Skin epidermis (tissue), 12 donors: ENCODE data around the gene LGR6.

ENCODE experiments used
- H3K27ac ChIP-seq, 21 experiments: fragments of 200-600 bp; sonication (generic) in 11 of 21; one replicate each; pipeline ENCODE4 v1.5.0; 2020; ENCODE audit warnings: mild to moderate bottlenecking in 3 of 21, inconsistent platforms in 2 of 21, moderate library complexity in 2 of 21
- H3K4me3 ChIP-seq, 7 experiments: fragments of 200-600 bp; sonication (generic) in 2 of 7; one replicate each; pipeline ENCODE4 v1.5.0; 2020; ENCODE audit warnings: inconsistent platforms in 2 of 7, mild to moderate bottlenecking in 2 of 7, moderate library complexity in 1 of 7

Gene LGR6

DNA sequence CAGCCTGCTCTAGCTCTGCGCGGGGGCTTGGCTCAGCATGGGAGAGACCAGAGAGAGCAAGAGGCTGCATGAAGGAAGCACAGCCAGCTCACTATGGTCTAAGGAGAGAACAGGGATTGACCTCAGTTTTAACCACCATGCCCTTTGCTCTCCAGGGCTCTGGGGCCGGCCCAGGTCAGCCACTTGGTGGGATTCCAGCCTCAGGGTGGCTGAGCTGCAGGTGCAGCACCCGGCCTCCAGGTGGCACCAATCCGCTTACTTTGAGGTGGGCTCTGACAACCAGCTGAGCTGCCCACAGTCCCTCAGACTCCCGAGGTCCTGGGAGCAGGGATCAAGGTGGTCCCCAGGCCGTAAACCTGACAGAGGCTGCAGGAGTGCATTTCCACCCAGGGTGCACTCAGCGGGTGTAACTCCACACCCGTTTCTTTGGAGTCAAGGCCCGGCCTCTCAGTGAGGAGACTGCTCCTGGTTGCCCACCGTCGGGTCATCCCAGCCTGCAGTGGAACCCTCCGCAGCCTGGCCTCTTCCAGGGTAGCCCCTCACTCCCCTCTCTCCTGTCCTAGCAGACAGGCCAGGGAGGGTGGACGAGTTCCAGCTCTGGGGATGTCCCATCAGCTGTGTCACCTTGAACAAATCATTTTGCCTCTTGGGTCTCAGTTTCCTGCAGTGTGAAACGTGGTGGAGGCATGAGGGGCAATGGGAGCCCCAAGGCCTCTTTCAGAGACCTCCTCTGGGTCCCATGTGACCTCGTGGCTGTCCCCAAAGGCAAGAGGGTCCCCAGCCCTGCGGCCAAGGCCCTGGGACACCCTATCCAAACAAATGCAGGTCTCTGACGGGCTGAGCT is 607 bp upstream of the LGR6 start:
- Histone ChIP-seq H3K4me3 (peak overlapping the region in 4 of 7 experiments; percentile 16 to 43 (median 35)), H3K27ac (peak overlapping the region in 1 of 21 experiments; percentile 63)

DNA sequence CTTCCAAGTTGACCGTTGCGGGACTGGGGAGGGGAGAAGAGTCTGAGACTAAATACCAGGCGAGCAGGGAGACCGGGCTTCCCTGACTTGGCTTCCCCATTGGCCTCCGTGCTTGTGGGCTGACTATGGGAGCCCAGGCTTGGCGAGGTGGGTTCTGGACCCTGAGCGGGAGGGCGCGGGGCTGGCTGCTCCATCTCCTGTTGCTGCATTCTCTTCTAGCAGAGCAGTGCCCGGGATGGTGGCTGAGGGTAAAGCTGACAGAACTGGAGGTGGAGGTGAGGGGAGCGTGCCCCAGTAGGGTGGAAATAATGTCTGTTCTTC is 689 bp downstream of the LGR6 start:
- Histone ChIP-seq H3K4me3 (peak overlapping the region in 4 of 7 experiments; percentile 16 to 43 (median 35)), H3K27ac (peak overlapping the region in 1 of 21 experiments; percentile 63)

DNA sequence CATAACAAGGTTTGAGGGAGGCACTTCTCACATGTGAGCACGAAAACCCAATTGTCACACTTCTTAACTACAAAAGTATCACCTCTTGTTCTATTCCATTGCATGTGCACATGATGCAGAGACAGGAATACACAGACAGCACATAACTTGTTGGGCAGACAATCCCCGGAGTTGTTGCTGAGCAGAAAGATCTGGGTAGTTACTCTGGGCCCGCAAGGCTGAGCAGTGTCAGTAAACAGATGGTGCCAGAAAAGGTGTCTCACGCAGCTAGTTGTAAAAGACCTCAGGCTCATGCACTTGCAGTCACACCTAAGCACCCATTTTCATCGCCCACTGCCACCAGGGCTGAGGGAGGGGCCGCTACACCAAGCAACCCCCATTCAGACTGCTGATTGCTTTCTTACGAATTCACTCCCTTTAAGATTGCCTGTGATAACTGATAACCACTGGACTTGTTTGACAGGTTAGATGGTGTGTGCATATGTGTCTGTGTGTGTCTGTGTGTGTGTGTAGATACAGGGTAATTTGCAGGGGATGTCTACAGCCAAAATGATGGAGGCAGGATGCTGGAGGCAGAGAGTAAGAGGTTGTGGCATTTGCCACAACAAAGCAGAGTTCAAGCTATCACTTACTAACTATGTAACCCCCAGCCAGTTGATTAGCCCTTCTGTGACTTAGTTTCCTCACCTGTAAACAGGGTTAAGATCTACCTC is 4.2 kb downstream of the LGR6 start:
- Histone ChIP-seq H3K4me3 (no peak overlapping the region), H3K27ac (peak overlapping the region in 1 of 21 experiments; percentile 72)

DNA sequence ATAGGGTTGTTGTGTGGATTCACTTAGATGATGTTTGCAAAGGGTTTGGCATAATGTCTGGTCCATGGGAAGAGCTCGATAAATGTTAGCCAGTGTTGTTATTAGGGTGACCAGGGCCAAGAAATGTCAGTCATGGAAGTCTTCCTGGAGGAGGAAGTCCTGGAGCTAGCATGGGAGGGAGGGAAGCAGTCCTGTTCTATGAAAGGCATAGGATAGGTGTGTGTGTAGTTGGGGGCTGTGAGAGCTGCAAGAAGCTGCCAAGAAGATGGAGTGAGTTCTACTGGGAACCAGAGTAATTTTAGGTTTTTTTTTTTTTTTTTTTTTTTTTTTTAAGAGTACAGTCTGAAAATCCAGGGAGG is 4.7 kb downstream of the LGR6 start:
- H3K27ac ChIP-seq: peak overlapping the region in 1 of 21 experiments; percentile 72
- H3K4me3 ChIP-seq: no peak overlapping the region

DNA sequence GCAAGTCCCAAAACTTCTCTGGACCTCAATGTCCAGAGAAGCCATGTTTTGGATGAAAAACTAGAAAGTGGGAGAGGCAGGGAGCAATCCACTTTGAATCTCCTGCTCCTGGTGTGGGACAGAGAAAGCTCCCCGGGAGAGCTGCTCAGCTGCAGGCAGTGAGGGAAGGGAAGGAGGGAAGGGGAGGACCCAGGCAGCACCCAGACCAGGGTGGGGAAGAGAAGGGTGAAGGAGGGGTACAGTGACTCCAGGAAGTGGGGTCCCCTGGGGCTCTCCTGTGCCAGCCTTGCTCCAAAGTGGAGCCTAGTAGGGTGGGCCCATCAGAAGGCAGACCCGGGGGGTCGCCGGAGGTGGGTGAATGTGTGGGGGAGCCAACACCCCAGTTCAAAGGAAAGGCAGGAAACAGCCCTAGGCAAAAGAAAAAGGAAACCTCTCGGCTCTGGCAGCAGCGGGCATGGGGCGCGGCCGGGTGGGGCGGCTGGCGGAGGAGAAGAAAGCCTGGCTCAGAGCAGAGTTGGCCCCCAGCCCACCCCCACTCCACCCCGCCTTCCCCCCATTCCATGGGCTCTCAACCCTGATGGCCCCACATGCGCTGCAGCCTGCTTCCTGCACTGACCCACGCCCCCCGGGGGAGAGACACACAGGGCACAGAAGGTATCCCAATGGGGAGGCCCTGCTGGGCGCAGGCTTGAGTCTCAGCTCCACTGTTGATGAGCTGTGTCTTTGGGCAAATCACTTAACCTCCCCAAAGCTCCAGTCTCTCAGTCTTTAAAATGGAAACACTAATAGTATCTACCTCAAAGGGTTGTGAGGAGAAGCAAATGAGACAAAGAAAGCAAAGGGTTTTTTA is 5.7 kb downstream of the LGR6 start:
- Histone ChIP-seq H3K4me3 (no peak overlapping the region), H3K27ac (peak overlapping the region in 6 of 21 experiments; percentile 3 to 72 (median 38))

DNA sequence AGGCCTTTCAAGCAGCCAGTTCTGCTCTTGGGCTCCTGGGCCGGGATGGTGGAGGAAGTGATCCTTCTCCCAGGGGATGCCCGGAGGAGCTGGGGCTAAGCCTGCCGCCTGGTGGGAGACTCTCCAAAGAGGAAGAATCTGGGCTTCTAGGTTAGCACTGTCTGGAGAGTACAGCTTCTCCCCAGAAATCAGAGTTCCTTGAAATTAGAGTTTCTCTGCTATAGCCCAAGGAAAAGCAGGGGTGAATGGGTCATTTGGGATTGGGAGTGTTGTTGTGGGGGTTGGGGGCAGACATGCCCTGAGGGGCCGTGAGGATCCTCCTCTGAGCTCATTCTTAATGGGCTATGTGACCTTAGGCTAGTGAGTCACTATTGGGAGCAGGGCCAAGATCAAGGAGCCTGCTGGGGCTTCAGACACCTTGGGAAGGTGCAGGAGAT is 6.5 kb downstream of the LGR6 start:
- peak overlapping the region in 2 of 21 experiments; percentile 6 to 72 for H3K27ac ChIP-seq

DNA sequence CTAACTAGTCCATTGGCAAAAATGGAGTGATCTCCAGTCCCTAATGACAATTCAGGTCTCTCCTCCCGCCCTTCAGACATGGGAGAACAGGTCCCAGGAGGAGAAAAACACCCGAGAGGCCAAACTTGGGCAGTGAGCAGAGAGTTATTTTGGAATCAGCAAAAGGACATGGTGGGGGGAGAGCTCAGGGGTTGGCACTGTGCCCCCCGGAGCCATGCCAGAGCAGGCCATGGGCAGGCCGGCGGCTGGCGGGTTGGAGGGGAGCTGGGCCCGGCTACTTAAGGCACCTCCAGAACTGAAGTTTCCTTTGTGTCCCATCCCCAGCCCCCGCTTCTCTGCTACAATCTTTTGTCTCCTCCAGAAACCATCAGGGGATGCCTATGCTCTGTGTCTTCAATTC is 7.1 kb downstream of the LGR6 start:
- peak overlapping the region in 2 of 21 experiments; percentile 10 to 14 for H3K27ac ChIP-seq
- no peak overlapping the region for H3K4me3 ChIP-seq

More for the DNA sequence above, 6.5 kb downstream of the LGR6 start:
- no peak overlapping the region for H3K4me3 ChIP-seq

DNA sequence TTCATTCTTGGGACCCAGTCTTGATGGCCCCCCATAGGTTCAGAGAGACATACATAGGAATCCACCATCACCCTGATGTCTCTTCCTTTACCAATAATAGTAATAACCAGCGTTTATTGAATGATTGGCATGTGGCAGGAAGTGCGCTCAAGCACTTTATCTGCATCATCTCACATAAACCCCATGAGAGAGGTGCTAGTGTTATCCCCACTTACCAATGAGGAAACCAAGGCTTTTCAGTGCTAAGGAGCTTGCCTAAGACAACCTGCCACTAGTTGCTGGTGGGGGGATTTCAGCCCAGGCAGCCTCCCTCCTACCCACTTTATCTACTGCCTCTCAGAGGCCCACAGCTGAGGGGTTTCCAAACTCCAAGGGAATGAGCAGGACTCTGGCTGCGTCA is 7.7 kb downstream of the LGR6 start:
- peak overlapping the region in 1 of 21 experiments; percentile 47 for H3K27ac ChIP-seq

DNA sequence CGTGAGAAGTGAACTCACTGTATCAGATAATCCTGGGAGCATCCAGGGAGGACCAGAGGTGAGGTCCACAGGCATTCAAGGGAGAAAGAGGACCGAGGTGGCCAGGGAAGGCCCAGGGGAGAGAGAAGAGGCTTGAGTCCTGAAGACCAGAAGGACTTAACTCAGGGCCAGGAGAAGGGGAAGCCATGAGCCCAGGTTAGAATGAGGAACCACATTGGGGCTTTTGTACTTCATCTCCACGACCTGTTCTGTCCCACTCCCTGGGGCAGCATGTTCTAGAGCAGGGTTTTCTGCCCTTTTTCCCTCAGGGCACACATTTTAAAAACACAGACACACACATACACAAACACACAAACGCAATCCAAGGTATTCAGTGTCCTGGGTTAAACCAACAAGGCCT is 8.4 kb downstream of the LGR6 start:
- H3K27ac ChIP-seq: peak overlapping the region in 1 of 21 experiments; percentile 47
- H3K4me3 ChIP-seq: no peak overlapping the region

More for the DNA sequence above, 7.7 kb downstream of the LGR6 start:
- H3K4me3 ChIP-seq: no peak overlapping the region

DNA sequence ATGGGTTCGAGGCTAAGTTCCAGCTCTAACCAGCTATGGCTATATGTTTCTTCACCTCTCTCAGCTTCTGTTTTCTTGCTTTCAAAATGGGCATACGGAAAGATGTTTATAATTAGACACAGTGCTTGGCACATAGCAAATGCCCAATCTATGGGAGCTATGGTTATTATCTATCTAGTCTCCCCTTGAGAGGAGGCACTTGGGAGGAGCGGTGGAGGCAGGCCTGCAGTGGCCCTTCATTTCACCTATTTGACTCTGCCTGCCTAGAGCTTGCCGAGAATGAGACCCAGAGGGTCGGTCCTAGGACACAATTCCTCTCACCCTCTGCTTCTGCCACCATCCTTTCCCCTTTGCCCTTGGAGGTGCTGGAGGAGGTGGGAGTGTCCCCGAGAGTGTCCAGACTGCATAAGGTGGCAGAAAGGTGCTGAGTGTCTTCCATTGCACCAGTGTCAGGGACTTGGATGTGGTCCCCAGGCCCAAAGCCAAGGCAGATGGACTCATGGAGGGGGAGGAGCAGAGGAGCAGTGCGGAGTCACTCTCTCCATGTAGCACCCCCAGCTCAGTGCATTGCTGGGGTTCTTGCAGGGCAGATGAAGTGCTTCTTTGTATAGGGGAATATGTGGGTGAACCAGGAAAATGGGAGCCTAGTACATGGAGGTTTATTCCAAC is 9.0 kb downstream of the LGR6 start:
- H3K4me3 ChIP-seq: no peak overlapping the region

DNA sequence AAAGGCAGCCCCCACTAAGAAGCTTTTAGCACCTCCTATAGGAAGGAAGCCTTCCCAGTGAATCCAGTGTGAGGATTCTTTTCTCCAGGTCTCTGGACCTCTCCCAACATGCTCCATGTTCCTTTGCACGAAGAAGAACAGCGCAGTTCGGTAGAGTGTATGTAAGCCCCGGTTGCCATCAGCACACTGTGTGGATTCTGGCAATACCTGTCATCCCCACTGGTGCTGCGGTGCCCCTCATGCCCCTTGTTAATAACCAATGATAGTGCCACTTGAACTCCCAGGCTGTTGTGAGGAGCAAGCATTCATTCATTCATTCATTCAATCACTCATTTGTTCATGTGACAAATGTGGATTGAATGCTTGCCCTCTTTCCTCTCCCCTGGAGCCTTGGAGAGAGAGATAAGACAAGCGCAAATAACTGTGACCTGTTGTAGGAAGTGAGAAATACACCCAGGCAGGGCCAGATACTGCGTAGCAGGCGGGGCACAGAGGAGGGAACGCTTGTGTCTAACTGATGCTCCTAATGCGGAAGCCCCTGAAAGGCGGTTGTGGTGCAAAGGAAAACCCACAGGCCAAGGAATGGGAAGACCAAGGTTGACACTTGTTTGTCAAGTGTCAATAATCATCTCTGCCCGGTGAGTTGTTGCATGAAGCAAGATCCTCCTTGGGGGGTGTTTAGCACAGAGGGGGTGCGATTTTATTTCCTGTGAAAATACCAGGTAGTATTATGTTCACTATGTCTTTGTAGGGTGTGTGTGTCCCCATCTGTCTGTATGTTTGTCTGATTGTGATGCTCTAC is 9.8 kb downstream of the LGR6 start:
- H3K4me3 ChIP-seq: no peak overlapping the region
- H3K27ac ChIP-seq: no peak overlapping the region

More for the DNA sequence above, 9.0 kb downstream of the LGR6 start:
- no peak overlapping the region for H3K27ac ChIP-seq

DNA sequence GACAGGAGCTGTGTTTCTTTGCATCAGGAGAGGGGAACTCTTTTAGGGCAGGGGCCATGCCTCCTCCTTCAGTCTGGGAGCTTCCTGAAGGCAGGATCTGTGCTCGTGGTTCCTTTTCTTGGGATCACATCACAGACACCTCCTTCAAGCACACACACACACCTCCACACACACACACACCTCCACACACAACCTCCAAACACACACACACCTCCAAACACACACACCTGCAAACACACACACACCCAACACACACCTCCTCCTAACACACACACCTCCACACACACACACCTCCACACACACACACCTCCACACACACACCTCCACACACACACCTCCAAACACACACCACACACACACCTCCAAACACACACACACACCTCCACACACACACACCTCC is 10.5 kb downstream of the LGR6 start:
- no peak overlapping the region for H3K27ac ChIP-seq
- H3K4me3 ChIP-seq: no peak overlapping the region

DNA sequence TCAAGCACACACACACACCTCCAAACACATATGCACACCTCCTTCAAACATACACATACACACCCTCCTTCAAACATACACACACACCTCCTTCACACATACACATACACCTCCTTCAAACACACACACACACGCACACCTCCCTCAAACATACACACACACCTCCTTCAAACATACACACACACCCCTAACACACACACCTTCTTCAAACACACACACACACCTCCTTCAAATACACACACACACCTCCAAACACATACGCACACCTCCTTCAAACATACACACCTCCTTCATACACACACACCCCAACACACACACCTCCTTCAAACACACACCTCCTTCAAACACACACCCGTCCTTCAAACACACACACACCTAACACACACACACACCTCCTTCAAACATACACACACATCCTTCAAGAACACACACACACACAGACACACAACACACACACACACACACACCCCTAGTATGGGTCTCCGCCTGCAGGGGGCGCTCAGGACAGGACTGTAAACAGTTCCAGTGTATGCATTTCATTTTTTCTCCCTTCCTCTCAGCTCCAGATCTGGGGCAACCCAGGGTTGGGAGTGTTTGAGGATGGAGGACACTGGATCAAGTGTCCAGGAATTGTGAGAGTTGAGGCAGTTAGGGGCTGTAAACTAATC is 12.1 kb downstream of the LGR6 start:
- no peak overlapping the region for H3K27ac ChIP-seq
- H3K4me3 ChIP-seq: no peak overlapping the region

DNA sequence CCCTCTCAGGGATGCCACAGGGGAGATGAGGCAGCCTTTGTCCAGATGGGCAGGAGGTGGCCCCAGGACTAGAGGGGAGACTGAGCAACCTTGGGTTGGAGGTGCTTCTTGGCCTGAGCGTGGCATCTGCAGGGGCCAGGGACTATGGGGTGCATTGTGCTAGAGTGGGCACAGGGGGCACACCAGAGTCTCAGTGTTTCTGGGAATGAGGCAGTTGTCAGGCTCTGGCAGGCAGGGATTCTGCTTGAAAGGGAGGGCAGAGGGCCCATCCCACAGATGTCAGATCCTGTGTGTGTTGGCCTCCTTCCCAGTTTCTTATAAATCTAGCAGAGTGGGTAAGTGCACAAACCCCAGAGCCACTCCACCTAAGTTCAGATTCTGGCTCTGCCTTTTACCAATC is 13.7 kb downstream of the LGR6 start:
- no peak overlapping the region for H3K4me3 ChIP-seq
- H3K27ac ChIP-seq: no peak overlapping the region

DNA sequence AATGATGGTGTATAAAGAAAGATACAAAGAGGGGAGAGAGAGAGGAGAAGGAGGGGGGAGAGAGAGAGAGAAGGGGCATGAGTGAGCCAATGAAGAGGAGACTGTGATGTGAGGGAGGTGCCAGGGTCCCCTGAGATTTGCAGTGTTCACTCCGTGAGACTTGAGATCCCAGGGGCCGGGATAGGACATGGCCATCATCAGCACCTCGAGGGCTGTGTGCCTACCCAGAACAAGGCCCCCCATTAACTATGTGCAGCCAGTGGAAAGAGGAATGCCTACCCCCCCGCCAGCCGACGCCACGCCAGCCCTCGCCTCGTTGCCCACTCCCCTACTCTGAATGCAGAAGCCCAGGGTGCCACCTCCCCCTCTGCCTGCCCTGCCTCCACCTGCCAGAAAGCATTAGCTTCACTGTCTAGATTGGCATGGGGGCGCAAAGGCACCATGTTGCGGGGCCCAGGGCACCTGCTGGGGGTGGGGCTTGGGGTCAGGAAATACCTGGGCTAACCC is 14.8 kb downstream of the LGR6 start:
- no peak overlapping the region for H3K27ac ChIP-seq
- no peak overlapping the region for H3K4me3 ChIP-seq

DNA sequence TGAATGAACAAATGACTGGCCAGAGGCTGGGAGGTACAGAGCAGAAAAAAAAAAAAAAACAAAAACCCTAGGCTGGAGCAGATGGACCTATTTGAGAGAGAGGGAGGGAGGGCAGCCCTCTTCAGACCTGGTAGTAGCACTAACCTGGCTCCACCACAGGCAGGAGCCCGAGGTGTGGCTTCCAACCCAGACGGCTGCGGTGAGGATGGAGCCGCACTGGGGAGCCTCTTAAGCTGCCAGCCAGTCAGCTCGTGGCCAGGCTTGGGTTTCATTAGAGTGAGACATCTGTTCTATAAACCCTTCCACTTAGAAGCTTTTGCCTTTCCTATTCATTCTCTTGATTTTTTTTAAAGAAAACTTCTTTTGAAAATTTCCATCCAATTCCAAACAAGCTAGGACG is 16.8 kb downstream of the LGR6 start:
- H3K4me3 ChIP-seq: no peak overlapping the region
- no peak overlapping the region for H3K27ac ChIP-seq

DNA sequence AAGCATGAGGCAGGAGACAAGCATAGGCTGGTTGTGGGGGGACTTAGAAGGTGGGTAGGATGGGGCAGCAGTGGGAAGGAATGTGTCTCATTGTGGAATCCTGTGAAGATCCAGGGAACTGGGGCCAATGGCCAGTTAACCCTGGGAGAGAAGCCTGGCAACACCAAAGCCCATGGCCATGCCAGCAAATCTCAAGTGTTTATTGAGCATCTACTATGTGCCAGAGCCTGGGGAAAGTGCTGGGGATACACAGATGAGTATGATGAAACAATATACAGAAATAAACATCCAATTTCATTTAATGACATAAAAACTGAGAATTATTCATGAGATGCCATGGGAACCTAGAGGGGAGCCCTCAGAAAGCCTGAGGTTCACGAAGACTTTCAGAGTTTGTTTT is 17.4 kb downstream of the LGR6 start:
- Histone ChIP-seq H3K27ac (no peak overlapping the region), H3K4me3 (no peak overlapping the region)

DNA sequence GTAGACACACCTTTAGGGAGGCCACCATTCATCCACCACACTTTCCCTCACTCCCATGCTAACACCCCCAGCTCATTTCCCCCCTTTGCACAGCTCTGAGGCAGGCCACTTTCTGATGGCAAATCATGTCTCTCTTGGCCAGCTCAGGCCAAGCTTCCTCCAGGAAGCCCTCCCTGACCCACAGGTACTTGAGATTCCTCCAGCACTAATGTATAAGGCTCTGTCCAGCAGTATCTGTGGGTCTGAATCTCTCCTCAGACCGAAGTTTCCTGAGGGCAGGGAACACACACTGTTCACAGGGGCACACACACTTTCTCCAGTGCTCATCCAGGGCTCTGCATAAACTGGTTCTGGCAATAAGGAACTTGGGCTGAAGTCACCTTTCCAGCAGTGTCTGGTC is 19.2 kb downstream of the LGR6 start:
- no peak overlapping the region for H3K4me3 ChIP-seq
- no peak overlapping the region for H3K27ac ChIP-seq
